ENCODE results near the gene S100PBP.

The S100PBP gene

GRCh38 chr1:32871364-32872191 is 54.1 kb downstream of the S100PBP start:
- peak; percentile 55 for DNase-seq

GRCh38 chr1:32872192-32872460 is 54.7 kb downstream of the S100PBP start:
- peak; percentile 52 for DNase-seq

GRCh38 chr1:32873484-32873883 is 56.0 kb downstream of the S100PBP start:
- no peak for DNase-seq

GRCh38 chr1:32874860-32875752 is 57.7 kb downstream of the S100PBP start:
- DNase-seq = no peak

GRCh38 chr1:32876341-32877210 is 59.1 kb downstream of the S100PBP start:
- DNase-seq = peak; percentile 77

- peak; percentile 6 for DNase-seq
Measured at GRCh38 chr1:32877211-32878110, 60.0 kb downstream of the S100PBP start.

- DNase-seq = peak; percentile 31
Measured at GRCh38 chr1:32878183-32878582, 60.7 kb downstream of the S100PBP start.

- peak; percentile 38 for DNase-seq
Measured at GRCh38 chr1:32878637-32879041, 61.2 kb downstream of the S100PBP start.

- no peak for DNase-seq
Measured at GRCh38 chr1:32881291-32881690, 63.8 kb downstream of the S100PBP start.

- DNase-seq = no peak
Measured at GRCh38 chr1:32881871-32882850, 64.7 kb downstream of the S100PBP start.

GRCh38 chr1:32883338-32884031 is 66.0 kb downstream of the S100PBP start:
- DNase-seq = no peak

- no peak for DNase-seq
Measured at GRCh38 chr1:32884032-32884372, 66.5 kb downstream of the S100PBP start.

- no peak for DNase-seq
Measured at GRCh38 chr1:32884726-32885125, 67.3 kb downstream of the S100PBP start.

- no peak for DNase-seq
Measured at GRCh38 chr1:32885676-32886003, 68.2 kb downstream of the S100PBP start.

GRCh38 chr1:32886004-32886827 is 68.8 kb downstream of the S100PBP start, which contains the start of gene HPCA:
Gene HPCA (plus strand): TSS chr1:32886491. CDS start chr1:32888899, 2,408 bp downstream.
- DNase-seq = peak; percentile 75

GRCh38 chr1:32886828-32887414 is 69.5 kb downstream of the S100PBP start:
- DNase-seq = no peak

GRCh38 chr1:32887623-32888022 is 70.2 kb downstream of the S100PBP start:
- no peak for DNase-seq

- DNase-seq = peak; percentile 0
Measured at GRCh38 chr1:32888134-32888533, 70.7 kb downstream of the S100PBP start.

Measured in retina (tissue), 1 donor.